HG03439 (cell line): Measurements from ENCODE around the gene NDEL1.

Experiments used
- ATAC-seq: cut with Tn5 transposase; IDR thresholded peaks from one replicate; pipeline ENCODE4 v1.9.1; 2021; ENCODE audit warnings: mild to moderate bottlenecking, moderate library complexity; ENCODE audit not compliant: unreplicated experiment

Gene NDEL1

GRCh38 chr17:8500609-8501008 lies 64.9 kb downstream of the NDEL1 start:
- ATAC-seq, result no peak

GRCh38 chr17:8502126-8502525 lies 66.4 kb downstream of the NDEL1 start:
- ATAC-seq, result no peak

DNA sequence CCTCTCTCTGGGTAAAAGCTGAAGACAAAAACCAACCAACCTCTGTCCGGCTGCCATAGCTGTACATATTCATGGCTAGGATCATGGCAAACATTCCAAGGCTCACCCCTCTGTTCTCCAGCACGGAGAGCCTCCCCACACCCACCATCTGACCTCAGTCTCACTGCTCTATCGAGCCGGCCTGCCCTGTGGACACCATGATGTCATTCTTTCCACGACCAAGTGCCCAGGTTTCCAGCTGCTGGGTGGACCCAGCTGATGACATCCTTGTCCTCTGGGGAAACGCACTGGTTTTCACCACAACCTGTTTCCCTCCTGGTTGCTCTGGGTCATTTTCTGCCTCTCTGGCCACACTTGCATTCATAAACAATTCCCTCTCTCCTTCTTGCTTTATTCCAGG lies 67.7 kb downstream of the NDEL1 start:
- no peak for ATAC-seq

GRCh38 chr17:8503807-8504206 lies 68.1 kb downstream of the NDEL1 start:
- ATAC-seq, result no peak

DNA sequence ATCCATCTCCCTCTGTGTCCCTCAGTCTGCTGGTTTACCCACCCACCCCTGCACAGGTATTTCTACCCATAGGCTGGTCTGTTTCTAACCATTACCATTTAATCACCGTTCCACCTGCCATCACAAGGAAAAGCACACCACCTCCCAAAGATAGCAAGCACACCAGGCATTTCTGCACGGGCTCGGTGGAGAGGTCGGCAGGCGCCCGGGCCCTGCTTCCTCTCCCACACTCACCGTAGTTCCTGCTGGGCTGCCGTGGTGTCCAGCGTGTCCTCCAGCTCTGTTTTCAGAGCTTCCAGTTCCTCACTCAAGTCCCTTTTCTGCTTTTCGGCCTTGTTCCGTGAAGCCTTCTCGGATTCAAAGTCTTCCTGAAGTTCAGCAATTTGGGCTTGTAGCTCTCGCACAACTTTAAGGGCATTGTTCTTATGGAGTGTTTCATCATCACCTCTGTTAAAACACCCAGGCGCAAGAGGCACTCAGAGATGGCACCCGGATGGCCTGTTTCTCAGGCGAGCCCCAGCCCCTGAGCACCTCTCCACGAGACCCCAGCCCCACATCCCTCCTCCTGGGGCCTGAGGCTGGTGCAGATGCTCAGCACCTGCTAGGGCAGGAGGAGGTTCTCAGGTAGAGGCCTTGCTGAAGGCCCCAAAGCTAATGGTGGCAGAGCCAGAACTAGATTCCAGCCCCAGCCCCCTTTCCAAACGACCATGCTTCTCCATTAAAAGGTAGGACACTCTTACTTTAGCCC lies 69.0 kb downstream of the NDEL1 start:
- no peak for ATAC-seq

DNA sequence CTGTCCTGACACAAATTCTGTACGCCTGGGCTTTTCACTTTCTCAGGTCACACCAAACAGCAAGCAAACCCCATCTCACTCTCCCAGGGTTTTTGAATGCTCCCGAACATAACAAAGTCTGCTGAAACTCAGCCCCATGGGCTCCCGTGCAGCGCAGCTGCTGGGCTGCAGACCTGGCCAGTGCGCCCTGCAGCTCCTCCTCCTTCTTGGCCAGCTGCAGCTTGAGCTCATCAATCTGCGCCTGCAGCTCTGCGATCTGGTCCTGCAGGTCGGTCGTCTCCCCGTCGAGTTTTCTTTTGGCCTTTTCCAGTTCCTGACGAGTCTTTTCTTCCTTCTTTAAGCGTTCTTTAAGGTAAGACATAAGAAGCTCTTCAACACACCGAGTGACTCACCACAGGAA lies 70.5 kb downstream of the NDEL1 start:
- no peak for ATAC-seq

DNA sequence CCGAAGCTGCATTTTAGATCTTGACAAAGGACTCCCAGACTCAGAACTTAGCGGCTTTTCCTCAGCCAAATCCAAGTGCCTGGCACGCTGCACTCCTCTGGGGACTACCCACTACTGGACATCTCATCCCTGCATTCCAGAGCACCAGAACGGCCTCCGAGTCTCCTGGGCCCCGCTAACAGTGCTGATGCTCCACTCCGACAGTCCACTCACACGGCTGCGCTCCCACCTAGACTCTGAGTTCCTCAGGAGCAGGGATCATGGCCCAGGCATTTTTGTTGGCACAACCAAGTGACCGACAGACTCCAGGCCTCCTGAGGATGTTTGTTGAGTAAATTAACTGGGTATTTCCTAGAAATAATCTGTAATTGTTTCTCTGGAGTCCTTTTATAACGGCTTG lies 79.1 kb downstream of the NDEL1 start:
- no peak for ATAC-seq
